OCI-LY3 (cell line): ENCODE measurements around the gene HDAC8.

Source experiments
- CTCF ChIP-seq: fragments of 200-600, 300-600 bp; sonication (generic); IDR thresholded peaks from 2 replicates; pipeline ENCODE4 v1.5.1; 2014; ENCODE audit warnings: antibody characterized with exemption, low read length, low read depth
- EZH2phosphoT487 ChIP-seq: fragments of 200-600 bp; shearing (Covaris generic); IDR thresholded peaks from 2 replicates; pipeline ENCODE4 v1.6.1; 2018; ENCODE audit warnings: antibody characterized with exemption, mixed run types, low read depth

DNA sequence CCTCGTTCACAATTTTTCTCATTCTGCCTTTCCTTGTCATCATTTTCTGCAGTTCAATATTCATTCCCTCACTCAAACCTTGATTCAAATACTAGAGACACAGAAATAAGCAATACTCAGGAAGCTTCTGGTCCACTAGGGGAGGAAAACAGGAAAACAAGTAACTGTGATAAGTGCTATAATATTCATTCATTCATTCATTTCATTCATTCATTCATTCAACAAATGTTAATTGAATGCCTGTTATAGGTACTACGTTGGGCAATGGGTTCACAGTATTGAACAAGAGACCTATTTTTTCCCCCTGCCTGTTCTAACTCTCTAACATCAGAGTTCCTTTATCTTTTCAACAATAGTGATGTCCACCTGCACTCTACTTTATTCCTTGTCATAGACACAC is 104.0 kb downstream of the HDAC8 start:
- TF ChIP-seq CTCF (no peak), EZH2phosphoT487 (no peak)
